Gastrocnemius medialis (tissue), 4 donors: ENCODE data around the gene TTLL1.

Source experiments
- CTCF ChIP-seq, 5 experiments: fragments of 450-650 bp in 3 of 5; fragments of 200-600 bp in 2 of 5; sonication (generic) in 2 of 5; IDR thresholded peaks in 4 of 5; conservative IDR thresholded peaks in 1 of 5; 1 replicate in 4 of 5; 2 replicates in 1 of 5; pipeline ENCODE4 v1.5.1; 2016 to 2019; ENCODE audit warnings: antibody characterized with exemption in 5 of 5, mild to moderate bottlenecking in 3 of 5, moderate library complexity in 3 of 5
- POLR2A ChIP-seq, 2 donors: fragments of 450-650 bp; IDR thresholded peaks; one replicate each; pipeline ENCODE4 v1.6.1; 2017; ENCODE audit warnings: antibody characterized with exemption in 2 of 2, mild to moderate bottlenecking in 2 of 2, moderate library complexity in 2 of 2

GRCh38 chr22:43127166-43127908, 38.1 kb upstream of the TTLL1 start:
- TF ChIP-seq CTCF (IDR thresholded peaks at IDR 0.05 in 4 of 5, conservative IDR thresholded peaks at IDR 0.05 in 1 of 5): no peak
- no peak for TF ChIP-seq POLR2A (IDR thresholded peaks at IDR 0.05)
